Left lung (tissue), 10 donors: ENCODE data around the gene SLC48A1. TPM values are rescaled to one million over a fixed set of nuclear protein-coding genes. Genes with fewer than 3 reads are reported as not detected.

Source experiments
- ATAC-seq: fragments of 200-7000 bp; cut with Tn5 transposase; one replicate; pipeline ENCODE4 v1.9.1; 2020; ENCODE audit warnings: moderate library complexity
- DNase-seq, 4 donors: peaks; one replicate each; pipeline ENCODE4 v3.0.0-alpha.2; 2013 to 2020
- H3K27ac ChIP-seq, 2 donors: fragments of 200-600 bp; sonication (generic) in 1 of 2; one replicate each; pipeline versions ENCODE4 v1.5.0 to v1.8.0; 2020 to 2021
- H3K27me3 ChIP-seq, 2 donors: fragments of 200-600 bp; sonication (generic) in 1 of 2; one replicate each; pipeline versions ENCODE4 v1.5.0 to v1.8.0; 2020 to 2021
- H3K36me3 ChIP-seq, 2 donors: fragments of 200-600 bp; sonication (generic) in 1 of 2; one replicate each; pipeline versions ENCODE4 v1.5.0 to v1.8.0; 2020 to 2021
- H3K4me1 ChIP-seq, 2 donors: fragments of 200-600 bp; one replicate each; pipeline ENCODE4 v1.8.0; 2021
- H3K4me3 ChIP-seq, 2 donors: fragments of 200-600 bp; sonication (generic) in 1 of 2; one replicate each; pipeline versions ENCODE4 v1.5.0 to v1.8.0; 2020 to 2021; ENCODE audit warnings: mild to moderate bottlenecking in 1 of 2
- H3K9me3 ChIP-seq, 2 donors: fragments of 200-600 bp; sonication (generic) in 1 of 2; one replicate each; pipeline versions ENCODE4 v1.5.0 to v1.8.0; 2020 to 2021
- intact Hi-C, 2 donors: fragments of 100-400 bp; cut with DNase I; formaldehyde crosslinking; loops; one replicate each; pipeline versions ENCODE4 v1.11.2 to v1.14.2; 2022
- polyA plus RNA-seq, 6 donors: library from polyadenylated mRNA; unstranded; fragments of 120-200 nt; gene quantifications; one replicate each; pipeline ENCODE4 v1.2.1, GENCODE V29; 2013; ENCODE audit not compliant: insufficient read length in 6 of 6
- total RNA-seq, 2 donors: library from RNA; stranded (reverse); fragmentation: NEBNext Ultra II Directional; extraction: Animal tissue kit (Norgen Biotek cat#: 25700); gene quantifications; one replicate each; pipeline ENCODE4 v1.2.1, GENCODE V29; 2021
- TF ChIP-seq, protein P1 (sequence below), 2 donors: fragments of 200-600 bp; sonication (generic) in 1 of 2; IDR thresholded peaks; one replicate each; pipeline versions ENCODE4 v1.5.0 to v1.8.0; 2021; ENCODE audit warnings: antibody characterized with exemption in 2 of 2
- donor health status: DM: no; HTN: yes; CAD: no.
- donor health status: DM: no; HTN: no; CAD: no.

The SLC48A1 gene
- total and polyA plus RNA-seq, 8 donors, result 14.9 to 38.6 (median 18.3) TPM

GRCh38 chr12:47763481-47764346 is 9.3 kb upstream of the SLC48A1 start:
- intact Hi-C loops, result no loop called here
- no peak overlapping the region for H3K27ac ChIP-seq
- H3K4me1 ChIP-seq, result peaks cover 3 to 10% of the 10 kb centered on the region in 2 donors
- no peak overlapping the region for H3K4me3 ChIP-seq
- H3K36me3 ChIP-seq, result no peaks in the 10 kb centered on the region
- H3K27me3 ChIP-seq, result no peaks in the 10 kb centered on the region
- no peak for ATAC-seq
- H3K9me3 ChIP-seq, result no peaks in the 10 kb centered on the region
- TF ChIP-seq, protein P1, sequence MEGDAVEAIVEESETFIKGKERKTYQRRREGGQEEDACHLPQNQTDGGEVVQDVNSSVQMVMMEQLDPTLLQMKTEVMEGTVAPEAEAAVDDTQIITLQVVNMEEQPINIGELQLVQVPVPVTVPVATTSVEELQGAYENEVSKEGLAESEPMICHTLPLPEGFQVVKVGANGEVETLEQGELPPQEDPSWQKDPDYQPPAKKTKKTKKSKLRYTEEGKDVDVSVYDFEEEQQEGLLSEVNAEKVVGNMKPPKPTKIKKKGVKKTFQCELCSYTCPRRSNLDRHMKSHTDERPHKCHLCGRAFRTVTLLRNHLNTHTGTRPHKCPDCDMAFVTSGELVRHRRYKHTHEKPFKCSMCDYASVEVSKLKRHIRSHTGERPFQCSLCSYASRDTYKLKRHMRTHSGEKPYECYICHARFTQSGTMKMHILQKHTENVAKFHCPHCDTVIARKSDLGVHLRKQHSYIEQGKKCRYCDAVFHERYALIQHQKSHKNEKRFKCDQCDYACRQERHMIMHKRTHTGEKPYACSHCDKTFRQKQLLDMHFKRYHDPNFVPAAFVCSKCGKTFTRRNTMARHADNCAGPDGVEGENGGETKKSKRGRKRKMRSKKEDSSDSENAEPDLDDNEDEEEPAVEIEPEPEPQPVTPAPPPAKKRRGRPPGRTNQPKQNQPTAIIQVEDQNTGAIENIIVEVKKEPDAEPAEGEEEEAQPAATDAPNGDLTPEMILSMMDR (IDR thresholded peaks at IDR 0.05), result no peak
- no peak for DNase-seq

GRCh38 chr12:47766502-47767215 is 6.4 kb upstream of the SLC48A1 start:
- ATAC-seq (no peak), DNase-seq (no peak)
- no peak overlapping the region for H3K27ac ChIP-seq
- H3K27me3 ChIP-seq, result no peaks in the 10 kb centered on the region
- no peaks in the 10 kb centered on the region for H3K9me3 ChIP-seq
- H3K4me3 ChIP-seq, result no peak overlapping the region
- H3K4me1 ChIP-seq, result peaks cover 0 to 11% of the 10 kb centered on the region in 2 donors
- intact Hi-C loops, result no loop called here
- TF ChIP-seq, protein P1 (IDR thresholded peaks at IDR 0.05), result no peak
- H3K36me3 ChIP-seq, result no peaks in the 10 kb centered on the region

DNA sequence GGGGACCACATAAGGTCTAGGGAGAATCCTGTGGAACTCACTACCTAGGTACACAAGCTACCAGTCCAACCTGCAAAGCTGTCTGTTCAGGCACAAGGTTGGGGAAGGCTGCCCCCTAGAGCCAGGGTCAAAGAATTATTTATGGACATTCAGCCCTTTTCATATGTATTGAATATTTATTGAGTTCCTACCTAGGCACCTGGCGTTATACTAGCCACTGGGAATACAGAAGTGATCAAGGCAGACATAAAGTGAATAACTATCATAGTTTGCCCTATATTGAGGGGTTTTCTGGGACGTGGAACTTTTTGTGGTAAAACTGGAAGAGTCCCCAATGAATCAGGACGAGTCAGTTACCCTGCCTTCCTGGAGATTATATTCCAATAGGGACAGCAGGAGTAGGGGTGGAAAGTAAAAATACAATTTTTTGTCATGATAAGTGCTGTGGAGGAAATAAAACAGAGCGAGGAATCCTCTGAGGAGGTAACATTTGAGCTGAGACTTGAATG is 5.8 kb upstream of the SLC48A1 start:
- TF ChIP-seq, protein P1 (IDR thresholded peaks at IDR 0.05), result peak; percentile 27 to 62
- H3K27me3 ChIP-seq, result no peaks in the 10 kb centered on the region
- no peaks in the 10 kb centered on the region for H3K36me3 ChIP-seq
- peaks cover 0 to 11% of the 10 kb centered on the region in 2 donors for H3K4me1 ChIP-seq
- DNase-seq (peak in 1 of 4 donors; percentile 47), ATAC-seq (peak; percentile 65)
- H3K4me3 ChIP-seq, result no peak overlapping the region
- H3K9me3 ChIP-seq, result no peaks in the 10 kb centered on the region
- H3K27ac ChIP-seq, result no peak overlapping the region
- intact Hi-C loops, result no loop called here

GRCh38 chr12:47768323-47768811 is 4.7 kb upstream of the SLC48A1 start:
- Histone ChIP-seq H3K36me3 (no peaks in the 10 kb centered on the region), H3K4me1 (peaks cover 0 to 17% of the 10 kb centered on the region in 2 donors), H3K27ac (no peak overlapping the region), H3K9me3 (no peaks in the 10 kb centered on the region), H3K4me3 (no peak overlapping the region), H3K27me3 (no peaks in the 10 kb centered on the region)
- intact Hi-C loops, result no loop called here
- DNase-seq, result no peak
- no peak for ATAC-seq
- TF ChIP-seq, protein P1 (IDR thresholded peaks at IDR 0.05), result no peak
